CD4-positive, alpha-beta T cell treated with Interleukin-6 at 100 ng/mL for 8 hours (primary cell): Measurements from ENCODE around the gene GPC6.
A peak's percentile ranks its signal among the peaks of the same experiment; 100 is the strongest.
"Not testable (repeated sequence)": the region's sequence is repeated elsewhere in the genome, so short reads cannot be mapped to it uniquely, and the experiment has no call there.

ENCODE experiments used
- DNase-seq: peaks from one replicate; pipeline ENCODE4 v3.0.0-alpha.2; 2020; ENCODE audit warnings: mixed read lengths, low spot score

The GPC6 gene

DNA sequence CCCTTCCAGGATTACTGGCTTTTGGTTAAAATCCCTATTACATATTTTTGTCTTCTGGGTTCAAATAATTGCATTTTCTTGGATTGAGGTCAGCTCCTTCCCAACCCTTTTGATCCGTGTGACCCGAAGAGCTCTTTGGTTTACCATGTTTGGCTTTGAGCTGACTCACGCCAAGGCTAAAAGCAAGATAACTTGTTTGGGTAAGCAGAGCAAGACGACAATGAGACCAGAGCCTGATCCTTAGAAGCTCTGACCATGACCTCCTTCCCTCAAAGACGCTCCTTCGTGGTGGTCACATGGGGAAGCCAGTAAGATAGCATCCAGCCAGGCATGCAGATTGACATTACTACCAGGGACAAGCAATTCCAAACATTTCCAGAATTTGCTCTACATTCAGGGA lies 1099.0 kb downstream of the GPC6 start:
- no peak for DNase-seq

DNA sequence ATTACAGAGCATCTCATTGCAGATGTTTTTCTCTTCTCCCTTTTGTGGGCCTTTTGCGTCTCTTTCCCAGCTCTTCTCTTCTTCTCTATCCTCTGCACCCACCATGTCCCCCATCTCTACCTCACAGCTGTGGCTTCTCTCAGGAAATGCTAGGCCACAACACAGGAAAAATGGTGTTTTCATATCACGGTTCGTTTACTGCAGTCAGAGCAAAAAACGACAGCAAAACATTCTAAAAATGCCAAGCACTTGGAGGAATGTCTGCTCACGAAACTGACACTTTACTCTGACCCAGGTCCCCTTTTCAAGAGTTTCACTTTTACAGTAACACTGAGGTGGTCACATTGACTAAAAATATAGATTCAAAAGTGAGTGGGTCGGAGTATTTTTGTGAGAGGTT lies 1100.7 kb downstream of the GPC6 start:
- DNase-seq: peak; percentile 31

DNA sequence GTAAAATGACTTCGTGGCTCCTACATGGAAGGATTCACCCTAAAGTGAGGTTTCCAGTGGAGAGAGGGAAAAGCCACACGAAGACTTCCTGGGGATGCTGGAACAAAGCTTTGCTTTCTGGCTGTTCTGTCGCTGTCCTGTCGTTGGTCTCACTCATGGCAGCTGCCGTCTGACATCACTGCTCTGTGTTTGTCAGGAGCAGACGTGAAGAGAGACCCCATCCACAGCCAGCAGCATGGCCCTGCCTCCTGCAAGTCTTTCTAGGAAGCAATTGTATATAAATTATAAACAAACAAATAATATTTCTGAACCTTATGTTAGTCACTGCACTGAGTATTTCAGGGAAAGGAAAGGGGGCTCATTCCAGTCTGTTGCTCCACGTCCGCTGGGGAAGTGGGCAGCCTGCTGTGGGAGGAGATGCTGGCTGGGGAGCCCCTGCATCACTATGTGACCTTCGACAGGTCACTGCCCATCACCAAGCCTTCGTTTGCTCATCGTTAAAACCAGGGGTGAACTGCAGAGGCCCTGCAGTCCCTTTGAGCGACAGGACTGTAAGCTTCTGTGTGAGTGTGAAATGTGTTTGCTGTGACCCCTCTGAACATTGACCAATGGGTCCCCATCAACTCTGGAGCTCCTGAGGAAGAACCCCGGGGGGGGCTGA lies 1101.9 kb downstream of the GPC6 start:
- DNase-seq: no peak

DNA sequence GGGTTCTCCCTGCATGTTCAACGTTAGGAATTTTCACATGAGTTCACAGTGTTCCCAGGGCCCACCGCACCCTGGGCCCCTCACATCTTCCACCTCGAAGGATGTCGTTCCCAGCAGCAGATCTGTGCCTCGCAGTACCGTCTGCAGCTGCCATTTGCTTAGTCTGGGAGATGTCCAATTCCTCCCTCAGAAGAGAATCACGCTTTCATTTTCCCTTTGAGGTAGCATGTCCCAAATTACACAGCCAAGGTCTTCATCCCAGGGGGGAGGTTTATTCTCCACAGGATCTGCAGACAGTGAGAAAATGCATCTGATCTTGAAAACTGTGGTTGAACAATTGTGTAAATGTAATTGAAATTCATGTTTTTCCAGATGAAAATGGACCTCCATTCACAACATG lies 1102.7 kb downstream of the GPC6 start:
- DNase-seq: no peak

DNA sequence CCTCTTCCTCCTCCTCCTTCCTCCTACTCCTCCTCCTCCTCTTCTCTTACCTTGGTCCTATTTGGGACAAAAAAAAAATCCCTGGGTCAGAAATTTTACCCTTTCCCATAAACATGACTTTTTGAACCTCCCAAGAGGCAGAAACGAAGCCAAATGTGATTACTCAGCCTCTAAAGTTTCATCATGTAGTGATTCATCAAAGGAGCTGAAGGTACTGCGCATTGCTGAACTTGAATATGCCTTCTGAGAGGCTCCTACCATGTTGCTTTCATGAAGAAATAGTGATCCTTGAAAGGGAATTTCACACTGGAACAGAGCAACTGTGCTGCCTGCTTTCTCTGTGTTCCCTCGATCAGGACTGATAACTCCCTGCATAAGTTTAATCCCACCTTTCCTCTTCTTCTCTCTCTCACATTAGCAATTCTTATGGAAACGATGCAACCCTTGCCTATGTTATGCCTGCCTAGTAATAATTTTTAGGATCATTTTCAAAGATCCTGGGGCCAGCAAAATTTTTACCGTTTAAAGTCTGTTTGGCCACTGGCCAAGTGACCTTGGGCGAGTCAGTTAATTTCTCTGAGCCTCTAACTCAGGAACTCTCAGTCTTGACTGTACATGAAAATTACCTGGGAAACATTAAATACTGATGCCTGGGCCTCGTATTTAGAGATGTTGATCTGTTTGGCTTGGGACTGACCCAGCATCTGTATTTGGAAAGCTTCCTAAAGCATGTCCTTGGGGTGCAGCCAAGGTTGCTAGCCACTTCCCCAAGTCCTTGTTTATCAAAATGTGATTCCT lies 1103.3 kb downstream of the GPC6 start:
- DNase-seq: no peak

DNA sequence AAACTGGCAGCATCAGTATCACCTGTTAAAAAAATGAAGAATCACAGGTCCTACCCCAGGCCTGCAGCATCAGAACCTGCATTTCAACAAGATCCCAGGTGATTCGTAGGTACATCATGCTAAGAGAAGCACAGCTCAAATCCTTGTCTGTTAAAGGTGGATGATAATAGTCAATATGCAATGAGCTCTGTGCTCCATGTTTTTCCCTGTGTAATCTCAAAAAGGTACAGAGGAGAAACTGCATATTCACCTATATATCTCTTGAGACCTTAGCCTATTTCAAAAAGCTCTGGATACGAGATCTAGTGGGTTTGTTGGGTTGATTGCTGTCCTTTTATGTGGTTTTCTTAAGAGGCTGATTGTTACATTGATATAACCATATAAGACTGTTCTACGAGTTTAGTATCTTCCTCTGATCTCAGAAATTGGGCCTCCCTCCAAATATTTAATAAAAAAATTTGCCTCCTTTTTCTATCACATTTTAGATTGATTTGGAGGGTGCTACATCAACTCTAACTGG lies 1104.0 kb downstream of the GPC6 start:
- DNase-seq: peak; percentile 34

DNA sequence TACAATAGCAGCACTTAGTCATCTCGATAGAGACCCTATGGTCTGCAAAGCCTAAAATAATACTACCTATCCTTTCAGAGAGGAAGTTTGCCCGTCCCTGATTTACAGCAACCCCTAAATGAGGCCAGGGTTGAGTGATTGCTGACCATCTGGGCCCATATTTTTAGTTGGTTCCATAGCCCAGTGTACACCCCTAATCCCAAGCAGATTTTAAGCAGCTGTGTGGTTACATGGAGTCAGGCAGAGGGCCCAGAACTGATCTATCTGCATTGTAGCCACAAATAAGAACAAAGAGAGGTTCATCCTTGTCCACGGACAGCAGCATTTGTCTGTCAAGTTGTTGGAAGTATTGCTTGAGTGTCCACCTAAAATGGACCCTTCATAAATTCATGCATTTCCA lies 1104.7 kb downstream of the GPC6 start:
- DNase-seq: no peak

DNA sequence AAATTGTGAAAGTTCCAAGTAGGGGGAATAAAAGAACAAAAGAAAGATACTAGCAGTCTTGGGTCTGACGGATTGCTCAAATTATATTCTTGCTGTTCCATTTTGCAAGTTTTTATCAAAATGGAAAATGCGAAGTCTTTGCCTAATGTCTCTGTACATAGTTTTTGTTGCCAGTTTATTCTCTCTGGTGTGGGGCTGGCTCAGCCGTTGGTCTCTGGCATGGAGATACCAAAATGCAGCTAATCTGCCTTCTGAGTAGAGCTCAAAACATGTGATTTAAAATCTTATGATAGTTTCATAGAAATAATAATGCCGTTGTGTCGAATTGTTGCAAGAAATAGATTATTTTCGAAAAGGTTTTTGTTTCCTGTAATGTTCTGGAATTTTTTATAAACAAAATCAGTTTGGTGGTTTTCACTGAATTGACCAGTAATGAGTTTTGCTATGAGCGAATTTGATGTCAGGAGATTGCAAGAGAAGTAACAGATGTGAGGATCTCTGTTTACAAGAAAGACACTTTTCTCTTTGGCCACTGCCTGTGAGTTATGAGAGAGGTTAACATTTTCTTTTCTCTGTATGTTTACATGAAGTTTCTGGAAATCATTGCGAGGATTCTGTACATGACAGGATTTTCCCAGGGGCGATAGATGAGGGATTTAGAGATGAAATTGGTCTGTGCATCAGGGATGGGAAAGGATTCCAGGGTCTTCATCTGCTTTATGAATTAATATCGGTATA lies 1105.9 kb downstream of the GPC6 start:
- DNase-seq: no peak

DNA sequence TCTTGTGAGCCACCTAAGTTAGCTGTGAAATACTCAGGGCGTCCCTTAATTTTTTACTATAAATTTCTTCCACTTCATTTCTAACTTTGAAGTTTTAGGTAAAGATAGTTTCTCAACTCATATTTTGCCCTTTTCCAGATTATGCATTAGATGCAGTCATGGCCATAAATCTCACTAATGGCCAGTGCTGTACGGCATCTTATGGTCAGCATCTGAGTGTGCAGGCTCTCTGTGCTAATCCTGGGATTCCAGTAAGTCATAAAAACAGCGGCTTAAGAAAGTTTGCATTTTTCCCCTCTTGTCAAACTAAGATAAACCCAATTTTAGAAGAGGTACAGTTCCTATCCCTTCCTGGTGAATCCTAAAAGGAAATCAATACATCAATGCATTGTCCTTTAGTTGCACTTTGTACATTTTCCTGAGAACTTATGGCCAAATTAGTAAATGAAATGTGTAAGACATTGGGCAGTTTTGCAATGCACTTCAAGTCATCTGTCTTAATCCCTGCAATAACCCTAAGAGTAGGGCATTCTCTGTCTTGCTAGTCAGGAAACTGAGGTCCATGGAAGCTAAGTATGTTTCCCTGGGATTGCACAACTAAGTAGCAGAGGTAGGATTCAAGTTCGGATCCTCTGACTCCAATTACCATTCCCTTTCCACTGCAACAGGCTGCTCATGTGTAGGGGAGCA lies 1106.7 kb downstream of the GPC6 start:
- DNase-seq: no peak

DNA sequence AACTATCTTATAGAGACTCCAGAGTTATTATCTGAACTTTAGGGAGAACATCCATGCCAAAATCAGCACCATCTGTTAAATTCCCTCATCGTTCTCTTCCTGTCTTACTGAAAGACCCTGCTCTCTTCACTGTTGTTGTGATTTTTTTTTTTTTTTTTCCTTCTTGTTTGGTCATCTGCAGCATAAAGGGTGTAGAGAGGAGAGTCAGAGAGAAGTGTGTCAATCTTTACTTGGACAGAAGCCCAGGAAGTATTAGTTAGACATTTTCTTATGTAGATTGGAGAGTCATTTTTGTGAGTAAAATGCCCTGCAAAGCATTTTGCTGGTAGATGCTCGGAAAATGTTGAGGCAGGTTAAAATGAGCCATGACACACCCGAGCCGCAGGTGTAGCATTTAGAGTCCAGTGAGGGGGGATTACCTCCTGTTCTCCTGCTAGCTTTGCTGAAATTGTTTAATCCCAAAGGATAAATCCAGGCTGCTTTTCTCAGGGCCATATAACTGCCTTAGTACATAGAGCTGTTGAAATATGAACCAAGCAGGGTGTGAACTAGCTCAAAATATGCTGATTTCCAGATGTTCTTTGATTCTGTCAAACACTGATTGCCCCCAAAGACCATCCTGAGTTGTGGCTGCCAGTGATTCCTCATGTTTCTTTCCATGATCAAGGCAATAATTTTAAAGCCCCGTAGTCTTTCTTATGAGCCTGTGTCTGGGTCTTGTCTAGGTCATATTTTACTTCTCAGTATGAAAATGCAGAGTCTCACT lies 1109.3 kb downstream of the GPC6 start:
- DNase-seq: no peak

DNA sequence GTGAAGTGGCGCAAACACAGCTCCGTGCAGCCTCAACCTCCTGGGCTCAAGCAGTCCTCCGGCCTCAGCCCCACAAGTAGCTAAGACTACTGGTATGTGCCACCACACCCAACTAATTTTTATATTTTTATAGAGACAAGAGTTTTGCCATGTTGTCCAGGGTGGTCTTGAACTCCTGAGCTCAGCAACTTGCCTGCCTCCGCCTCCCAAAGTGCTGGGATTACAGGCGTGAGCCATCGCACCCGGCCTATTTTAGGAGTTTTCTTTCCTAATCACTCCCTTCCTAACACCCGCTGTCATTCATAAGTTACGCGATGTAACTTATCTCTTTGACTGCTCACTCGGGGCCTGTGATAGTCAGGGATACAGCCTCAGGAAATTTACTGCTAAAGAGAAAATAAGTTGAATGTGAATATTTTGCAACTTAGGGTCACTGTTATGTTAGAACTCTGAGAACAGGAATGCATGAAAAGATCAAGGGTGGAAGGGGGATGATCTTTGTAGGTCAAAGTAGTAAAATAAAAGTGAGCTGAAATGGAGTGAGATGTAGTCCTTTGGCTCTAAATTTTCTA lies 1112.6 kb downstream of the GPC6 start:
- DNase-seq: no peak

DNA sequence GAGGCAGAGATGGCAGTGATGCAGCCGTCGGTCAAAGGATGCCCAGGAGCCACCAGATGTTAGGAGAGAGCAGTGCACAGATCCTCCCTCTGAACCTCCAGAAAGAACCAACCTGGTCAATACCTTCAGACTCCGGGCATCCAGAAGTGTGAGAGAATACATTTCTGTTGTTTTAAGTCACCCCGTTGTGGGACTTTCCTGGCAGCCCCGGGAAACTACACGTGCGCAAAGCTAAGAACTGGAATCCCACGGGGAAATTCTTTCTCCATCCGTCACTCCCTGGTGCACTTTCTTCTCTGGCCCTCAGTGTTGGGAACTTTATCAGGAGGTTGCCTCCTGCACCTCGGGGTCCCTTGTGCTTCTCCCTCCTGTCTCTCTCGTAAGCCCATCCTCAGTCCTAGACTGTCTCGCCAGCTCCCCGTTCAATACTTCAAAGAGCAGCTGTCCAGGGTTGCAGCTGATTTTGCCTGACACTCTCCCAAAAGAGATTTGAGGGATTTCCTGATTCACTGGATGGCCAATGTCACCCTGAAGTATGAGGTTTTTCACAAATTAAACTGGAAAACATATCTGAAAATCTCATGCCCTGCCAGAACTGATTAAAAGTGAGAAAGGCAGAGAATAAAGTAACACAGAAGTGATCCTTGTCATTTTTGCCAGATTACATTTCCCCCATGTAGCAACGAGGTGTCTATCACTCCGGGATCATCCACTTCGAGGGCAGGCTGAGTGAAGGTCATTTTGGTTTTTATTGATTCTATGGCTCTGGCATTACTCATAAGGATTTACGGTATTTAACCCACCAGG lies 1116.0 kb downstream of the GPC6 start:
- DNase-seq: no peak

DNA sequence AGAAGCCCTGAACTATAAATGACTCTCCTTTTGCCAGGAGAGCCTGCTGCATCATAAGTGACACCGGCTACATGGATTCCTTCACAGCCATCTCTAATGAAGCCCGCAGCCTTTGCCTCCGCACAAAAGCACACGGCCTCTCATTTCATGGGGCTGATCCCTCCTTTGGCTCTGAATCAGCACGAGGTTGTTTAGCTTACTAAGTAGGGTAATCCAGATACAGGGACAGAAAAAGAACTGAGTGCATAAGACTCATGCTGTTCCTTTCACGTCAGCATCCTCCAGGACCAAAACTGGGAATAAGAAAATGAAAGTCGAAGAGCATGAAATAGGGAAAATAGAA lies 1116.6 kb downstream of the GPC6 start:
- no peak for DNase-seq

DNA sequence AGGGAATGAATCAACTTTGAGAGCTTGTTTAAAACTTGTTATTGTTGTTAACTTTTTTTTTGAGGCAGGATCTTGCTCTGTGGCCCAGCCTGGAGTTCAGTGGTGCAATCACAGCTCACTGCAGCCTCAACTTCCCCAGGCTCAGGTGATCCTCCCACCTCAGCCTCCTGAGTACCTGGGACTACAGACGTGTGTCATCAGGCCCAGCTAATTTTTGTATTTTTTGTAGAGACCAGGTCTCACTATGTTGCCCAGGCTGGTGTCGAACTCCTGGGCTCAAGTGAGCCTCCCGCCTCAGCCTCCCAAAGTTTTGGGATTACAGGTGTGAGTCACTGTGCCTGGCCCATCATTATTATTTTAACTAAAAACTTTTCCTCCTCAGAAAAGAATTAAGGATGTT lies 1117.1 kb downstream of the GPC6 start:
- DNase-seq: not testable (repeated sequence)

DNA sequence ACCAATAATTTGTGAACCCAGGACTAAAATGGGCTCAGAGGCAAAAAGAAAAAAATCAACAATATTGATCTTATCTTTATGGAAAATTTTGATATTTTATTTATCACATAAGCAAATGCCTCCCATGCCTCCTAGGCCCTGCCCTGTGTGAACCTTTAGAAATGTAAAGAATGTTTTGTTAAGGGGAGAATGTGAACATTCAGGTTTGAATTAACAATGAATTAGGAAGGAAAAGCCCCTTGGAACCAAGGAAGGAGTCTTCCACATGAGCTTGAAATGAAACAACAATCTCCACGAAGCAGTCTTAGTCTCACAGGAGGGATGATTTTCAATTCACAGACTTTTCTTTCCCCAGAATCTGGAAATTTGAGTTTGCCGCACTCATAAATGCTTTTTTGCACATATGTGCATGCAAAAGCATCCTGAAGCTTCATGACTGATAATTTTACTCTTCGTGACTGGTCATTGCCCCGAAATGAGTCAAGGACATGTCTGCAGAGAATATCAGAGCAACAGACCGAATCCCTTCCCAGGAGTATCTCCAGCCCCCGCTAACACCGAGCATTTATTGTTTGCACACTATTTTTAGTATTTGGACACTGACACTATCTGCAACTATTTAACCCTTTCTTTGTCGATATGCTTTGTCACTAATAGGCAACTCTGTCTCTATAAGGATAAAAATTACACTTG lies 1117.7 kb downstream of the GPC6 start:
- DNase-seq: no peak

DNA sequence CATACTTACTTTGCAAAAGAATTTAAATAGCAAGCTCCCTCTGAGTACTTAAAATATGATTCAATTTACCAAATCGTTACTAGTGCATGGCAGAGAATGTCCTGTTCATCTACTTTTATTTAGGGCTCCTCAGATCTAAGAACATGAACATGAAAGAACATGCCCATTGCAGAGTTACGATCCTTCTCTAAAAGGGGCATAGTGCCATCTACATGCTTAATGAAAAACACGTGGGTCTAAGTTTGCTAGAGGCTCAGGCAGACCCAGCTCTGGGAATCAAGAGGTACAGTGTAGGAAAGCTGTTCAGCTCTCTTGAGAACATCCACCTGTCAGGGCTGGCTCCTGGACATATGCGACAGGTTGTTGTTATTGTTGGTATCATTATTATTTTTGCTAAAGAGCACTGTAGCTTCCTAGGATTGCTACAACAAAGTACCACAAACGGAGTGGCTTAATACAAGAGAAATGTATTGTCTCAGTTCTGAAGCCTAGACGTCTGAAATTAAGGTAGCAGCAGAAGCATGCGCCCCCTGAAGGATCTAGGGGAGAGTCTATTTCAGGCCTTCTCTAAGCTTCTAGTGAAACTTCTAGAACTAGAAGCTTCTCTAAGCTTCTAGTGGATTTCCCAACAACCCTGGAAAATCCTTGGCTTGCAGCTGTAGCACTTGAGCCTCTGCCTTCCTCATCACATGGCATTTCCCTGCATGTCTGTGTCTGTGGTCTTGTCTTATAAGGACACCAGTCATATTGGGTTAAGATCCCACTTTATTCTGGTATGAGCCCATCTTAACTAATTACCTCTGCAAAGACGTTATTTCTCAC lies 1119.0 kb downstream of the GPC6 start:
- DNase-seq: peak; percentile 40

DNA sequence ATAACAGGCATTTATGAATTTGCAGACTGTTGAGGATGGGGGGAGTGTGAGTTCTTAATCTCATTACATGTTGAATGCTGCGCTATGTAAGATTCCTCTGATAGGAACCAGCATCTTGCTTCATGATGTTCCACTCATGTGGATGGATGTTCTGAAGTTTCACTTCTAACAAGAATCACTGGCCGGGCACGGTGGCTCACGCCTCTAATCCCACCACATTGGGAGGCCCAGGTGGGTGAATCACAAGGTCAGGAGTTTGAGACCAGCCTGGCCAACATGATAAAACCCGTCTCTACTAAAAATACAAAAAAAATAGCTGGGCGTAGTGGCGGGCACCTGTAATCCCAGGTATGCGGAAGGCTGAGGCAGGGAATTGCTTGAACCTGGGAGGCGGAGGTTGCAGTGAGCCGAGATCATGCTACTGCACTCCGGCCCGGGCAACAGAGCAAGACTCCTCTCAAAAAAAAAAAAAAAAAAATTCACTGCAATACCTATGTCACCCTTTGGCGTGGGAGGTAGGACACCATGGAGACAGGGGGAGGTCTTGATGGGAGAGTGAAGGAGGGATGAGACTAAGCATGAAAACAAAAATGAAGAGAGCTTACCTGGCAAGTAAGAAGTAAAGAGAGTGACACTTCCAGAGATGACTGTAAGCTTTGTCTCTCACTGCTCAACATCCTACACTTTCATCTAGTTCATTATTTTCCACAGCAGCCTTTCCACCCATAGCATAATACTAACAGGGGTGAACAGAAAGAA lies 1119.8 kb downstream of the GPC6 start:
- no peak for DNase-seq
